GM21447 (cell line): ENCODE data around the gene ARHGAP35.
"Not testable (repeated sequence)": the region's sequence is repeated elsewhere in the genome, so short reads cannot be mapped to it uniquely, and the experiment has no call there.

Source experiments
- ATAC-seq: cut with Tn5 transposase; IDR thresholded peaks from one replicate; pipeline ENCODE4 v1.9.1; 2021; ENCODE audit not compliant: unreplicated experiment

The ARHGAP35 gene

DNA sequence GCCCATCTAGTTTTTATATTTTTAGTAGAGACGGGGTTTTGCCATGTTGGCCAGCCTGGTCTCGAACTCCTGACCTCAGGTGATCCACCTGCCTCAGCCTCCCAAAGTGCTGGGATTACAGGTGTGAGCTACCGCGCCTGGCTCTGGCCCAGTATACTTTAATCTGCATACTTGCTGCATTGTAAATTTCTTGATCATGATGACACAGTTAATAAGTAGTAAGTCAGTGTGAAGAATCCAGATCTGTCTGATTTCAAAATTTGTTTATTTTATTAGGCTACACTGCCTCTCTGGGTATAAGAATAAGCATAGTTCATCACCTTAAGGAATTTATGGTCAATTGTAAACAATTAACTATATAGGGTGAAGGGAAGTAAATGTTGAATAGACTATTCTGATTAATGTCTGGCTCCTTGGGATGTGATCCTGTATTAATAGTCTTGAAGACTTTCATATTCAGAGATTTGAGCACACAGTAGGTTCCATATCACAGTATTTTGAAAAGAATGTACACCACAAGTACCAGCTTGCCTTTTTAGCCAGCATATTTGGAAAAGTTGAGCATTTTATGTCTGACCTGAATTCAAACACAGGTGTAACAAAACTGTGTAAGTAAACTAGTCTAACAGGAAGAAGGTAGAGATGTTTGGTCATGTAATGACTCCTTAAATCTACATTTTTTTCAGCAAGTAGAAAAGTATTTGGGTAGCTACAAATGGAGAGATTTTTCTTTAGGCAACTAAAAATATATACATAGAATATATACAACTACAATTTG, 7.4 kb downstream of the ARHGAP35 start:
- ATAC-seq = no peak

DNA sequence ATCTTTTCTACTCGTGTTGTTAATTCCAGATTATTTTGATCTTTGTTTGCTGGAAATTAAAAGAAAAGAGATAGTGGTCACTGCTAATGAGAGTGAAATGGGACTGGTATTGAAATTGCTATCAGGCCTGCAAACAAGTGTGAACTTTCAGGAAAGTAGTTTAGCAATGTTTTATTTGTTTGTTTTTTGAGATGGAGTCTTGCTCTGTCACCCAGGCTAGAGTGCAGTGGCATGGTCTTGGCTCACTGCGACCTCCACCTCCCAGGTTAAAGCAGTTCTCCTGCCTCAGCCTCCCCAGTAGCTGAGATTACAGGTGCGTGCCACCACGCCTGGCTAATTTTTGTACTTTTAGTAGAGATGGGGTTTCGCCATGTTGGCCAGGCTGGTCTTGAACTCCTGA, 10.4 kb downstream of the ARHGAP35 start:
- ATAC-seq = not testable (repeated sequence)

DNA sequence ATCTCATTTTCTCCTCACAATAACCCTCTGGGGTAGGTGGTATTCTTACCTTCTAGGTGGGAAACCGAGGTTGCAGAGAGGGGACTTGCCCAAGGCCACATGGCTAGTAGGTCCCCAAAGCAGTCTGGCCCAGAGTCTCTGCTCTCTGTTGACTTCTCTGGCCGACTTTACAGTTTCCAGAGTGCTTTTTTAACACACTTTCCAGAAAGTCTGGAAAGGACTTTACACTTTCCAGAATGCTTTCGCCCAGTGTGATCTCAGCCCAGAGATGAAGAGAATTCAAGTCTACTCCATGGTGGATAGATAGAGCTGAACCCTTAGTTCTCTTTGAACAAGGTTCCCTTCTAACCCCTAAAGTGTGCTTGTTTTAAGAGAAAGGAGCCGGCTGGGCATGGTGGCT, 12.2 kb downstream of the ARHGAP35 start:
- ATAC-seq = no peak

DNA sequence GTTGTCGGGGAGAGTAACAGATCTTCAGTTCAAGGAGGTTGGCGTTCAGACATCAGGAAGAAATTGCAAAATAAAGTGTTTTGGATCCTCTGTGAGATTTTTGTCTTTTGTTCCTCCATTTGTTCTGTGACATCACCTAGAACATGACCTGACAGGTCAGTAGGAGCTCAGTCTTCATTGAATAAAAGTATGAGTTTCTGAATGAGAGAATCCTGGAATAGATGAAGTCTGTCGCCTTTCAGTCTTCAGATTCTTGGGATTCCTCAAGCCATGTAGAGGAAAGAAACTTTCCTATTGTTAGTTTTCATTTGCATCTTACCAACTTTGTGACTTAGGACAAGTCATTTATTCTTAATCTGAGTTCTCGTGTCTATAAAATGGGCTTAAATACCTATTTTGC, 14.4 kb downstream of the ARHGAP35 start:
- ATAC-seq = no peak

DNA sequence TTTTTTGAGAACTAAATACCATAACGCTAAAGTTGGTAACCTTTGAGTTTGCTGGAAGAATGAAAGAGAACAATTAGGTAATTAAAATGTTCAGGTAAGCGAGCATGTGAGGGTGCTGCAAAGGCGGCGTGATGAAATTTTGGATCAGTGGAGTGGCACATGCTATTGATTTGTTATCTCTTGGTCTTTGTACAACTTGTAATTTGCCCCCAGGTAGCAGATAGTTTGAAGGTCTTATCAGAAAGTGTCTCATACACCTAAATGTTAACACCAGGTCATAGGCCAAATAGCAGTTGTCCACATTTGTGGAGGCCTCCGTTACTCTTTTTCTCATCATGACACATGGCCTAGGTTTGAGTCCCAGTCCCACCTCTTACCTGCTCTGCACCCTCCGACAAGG, 14.9 kb downstream of the ARHGAP35 start:
- no peak for ATAC-seq

DNA sequence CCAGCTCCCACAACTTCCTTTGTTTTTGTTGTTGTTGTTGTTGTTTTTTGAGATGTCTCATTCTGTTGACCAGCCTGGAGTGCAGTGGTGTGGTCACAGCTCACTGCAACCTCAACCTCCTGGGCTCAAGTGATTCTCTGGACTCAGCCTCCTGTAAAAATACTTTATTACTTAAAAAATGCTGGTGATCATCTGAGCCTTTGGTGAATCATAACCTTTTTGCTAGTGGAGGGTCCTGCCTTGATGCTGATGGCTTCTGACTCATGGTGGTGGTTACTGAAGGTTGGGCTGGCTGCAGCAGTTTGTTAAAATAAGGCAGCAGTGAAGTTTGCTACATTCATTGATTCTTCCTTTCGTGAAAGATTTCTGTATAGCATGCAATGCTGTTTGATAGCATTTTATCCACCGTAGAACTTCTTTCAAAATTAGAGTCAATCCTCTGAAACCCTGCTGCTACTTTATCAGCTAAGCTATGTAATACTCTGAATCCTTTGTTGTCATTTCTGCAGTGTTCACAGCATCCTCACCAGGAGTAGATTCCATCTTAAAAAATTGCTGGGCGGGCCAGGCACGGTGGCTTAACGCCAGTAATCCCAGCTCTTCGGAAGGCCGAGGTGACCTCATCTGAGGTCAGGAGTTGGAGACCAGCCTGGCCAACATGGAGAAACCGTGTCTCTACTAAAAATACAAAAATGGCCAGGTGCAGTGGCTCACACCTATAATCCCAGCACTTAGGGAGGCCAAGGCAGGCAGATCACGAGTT, 18.0 kb downstream of the ARHGAP35 start:
- ATAC-seq = no peak

DNA sequence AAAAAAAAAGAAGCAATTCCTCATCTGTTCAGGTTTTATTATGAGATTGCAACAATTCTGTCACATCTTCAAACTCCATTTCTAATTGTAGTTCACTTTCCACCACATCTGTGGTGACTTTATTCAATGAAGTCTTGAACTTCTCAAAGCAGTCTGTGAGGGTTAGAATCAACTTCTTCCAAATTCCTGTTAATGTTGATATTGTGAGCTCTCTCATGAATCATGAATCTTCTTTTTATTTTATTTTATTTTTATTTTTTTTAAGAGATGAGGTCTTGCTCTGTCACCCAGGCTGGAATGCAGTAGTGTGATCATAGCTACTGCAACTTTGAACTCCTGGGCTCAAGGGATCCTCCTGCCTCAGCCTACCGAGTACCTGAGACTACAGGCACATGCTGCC, 19.6 kb downstream of the ARHGAP35 start:
- no peak for ATAC-seq

DNA sequence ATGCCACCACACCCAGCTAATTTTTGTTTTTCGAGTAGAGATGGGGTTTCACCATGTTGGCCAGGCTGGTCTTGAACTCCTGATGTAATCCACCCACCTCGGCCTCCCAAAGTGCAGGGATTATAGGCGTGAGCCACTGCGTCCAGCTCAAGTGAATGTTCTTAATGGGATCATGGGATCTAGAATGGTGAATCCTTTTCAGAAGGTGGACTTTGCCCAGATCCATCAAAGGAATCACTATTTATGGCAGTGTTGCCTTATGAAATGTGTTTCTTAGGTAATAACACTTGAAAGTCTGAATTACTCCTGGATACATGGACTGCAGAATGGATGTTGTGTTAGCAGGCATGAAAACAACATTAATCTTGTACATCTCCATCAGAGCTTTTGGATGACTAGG, 20.3 kb downstream of the ARHGAP35 start:
- ATAC-seq = no peak

DNA sequence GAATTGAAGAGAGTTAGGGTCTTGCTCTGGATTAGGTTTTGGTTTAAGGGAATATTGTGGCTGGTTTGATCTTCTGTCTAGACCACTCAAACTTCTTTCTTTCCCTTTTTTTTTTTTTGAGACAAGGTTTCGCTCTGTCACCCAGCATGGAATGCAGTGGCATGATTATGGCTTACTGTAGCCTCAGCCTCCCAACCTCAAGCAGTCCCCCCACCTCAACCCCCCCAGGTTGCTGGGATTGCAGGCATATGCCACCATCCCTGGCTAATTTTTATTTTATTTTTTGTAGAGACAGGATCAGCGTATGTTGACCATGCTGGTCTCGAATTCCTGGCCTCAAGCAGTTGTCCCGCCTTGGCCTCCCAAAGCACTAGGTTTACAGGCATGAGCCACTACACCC, 21.2 kb downstream of the ARHGAP35 start:
- ATAC-seq = no peak

DNA sequence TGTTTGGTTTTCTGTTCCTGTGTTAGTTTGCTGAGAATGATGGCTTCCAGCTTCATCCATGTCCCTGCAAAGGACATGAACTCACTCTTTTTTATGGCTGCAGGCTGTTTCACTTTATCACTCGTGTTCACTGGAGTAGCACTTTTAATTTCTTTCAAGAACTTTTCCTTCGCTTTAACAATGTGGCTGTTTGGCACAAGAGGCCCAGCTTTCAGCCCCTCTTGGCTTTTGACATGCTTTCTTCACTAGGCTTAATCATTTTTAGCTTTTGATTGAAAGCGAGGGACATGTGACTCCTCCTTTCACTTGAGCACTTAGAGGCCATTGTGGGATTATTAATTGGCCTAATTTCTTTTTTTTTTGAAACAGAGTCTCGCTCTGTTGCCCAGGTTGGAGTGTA, 22.0 kb downstream of the ARHGAP35 start:
- ATAC-seq = not testable (repeated sequence)

DNA sequence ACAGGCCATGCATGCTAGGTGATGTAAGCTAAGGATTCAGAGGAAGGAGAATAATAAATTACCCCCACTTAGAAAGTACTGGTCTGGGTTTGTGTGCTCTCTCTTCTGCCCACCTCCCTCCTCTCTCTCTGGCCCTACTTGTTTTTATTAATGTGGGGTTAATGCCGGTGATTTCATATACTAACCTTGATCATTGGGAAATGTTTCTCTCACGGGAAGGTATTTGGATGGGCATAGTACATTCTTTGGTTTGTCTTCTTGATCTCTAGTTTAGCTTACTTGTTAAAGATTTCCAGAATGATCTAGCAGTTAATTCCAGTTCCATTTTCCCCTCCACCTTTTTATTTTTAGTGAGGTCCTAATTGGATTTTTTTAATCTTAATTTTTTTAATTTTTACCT, 24.6 kb downstream of the ARHGAP35 start:
- no peak for ATAC-seq

DNA sequence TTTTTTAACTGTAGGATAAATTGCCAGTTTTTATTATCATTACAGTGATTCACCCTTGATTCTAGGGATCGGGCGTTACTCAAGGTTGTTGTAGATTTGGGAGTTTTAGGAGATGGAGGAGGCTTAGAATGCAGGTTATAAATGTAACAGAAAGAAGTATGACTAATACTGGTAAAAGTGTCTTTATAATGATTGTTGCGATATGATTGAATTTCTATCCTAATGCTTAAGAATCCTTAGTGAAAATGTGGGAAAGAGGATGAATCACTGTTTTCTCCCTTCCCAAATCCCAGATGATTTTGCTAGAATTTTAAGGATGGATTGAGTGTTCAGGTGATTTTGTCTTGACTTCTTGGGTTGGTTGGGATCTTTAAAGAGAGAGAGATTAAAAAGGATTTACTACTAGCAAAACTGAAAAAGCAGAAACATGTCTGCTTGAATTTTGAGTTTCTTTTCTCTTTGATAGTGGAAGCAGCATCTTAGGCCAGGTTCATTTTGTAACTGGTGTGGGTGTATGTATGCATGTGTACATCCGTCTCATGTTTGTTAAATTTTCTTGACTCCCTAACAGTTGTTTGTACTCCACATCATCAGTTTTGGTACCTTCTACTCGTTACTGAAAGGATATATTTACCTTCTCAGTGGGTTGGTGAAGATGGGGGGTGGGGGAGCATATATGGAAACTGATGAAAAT, 25.9 kb downstream of the ARHGAP35 start:
- no peak for ATAC-seq

DNA sequence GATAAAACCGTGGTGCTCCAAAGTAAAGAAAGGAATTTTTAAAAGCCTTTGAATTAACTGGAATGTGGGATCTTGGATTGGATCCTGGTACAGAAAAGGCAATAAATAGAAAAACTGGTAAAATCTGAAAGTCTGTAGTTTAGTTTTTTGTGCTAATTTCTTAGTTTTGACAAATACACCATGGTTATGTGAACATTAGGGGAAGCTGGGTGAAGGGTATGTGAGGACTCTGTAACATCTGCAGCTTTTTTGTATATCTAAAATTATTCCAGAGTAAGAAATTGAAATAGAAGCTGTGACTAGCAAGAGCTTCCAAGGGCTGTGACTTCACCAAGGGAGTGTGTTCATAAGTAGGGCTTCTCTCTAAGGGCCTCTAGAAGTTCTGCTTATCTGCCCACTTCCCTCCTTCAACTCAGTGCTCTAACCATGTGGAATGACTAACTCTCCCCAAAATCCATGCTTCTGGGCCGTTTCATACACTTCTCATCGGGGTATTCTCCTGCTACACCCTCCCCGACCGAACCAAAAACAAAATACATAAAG, 26.5 kb downstream of the ARHGAP35 start:
- ATAC-seq = no peak

DNA sequence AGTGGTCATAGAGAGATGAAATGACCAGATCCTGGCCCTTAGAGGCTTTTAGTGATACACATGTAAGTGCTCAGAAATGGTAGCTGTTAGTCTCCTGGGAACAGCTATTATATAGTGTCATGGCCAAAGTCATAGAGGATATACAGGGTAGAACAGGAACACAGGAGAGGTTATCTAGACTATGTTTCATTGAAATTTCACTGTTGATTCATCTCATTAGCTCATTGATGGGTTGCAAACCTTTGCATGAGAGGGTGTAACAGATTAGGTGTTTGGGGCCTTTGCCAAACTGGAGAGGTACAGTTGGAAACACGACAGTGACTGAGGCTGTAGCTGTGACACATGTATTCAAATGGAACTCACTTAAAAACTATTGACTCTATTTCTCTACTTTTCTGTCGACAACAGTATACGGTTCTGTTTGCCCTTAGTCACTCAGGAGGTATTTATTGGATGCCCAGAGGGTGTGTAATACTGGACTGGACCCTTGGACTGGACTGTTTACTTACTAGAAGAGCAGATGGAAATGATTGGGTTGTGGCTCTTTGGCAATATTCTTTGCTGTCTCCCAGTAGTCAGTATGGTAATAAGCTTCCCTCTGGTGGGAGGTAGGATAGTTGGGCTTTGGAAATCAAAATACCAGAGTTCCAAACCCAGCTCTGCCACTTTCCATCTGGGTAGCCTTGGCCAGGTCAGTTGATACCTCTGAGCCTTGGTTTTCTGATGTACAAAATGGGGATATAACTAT, 29.8 kb downstream of the ARHGAP35 start:
- ATAC-seq = no peak

DNA sequence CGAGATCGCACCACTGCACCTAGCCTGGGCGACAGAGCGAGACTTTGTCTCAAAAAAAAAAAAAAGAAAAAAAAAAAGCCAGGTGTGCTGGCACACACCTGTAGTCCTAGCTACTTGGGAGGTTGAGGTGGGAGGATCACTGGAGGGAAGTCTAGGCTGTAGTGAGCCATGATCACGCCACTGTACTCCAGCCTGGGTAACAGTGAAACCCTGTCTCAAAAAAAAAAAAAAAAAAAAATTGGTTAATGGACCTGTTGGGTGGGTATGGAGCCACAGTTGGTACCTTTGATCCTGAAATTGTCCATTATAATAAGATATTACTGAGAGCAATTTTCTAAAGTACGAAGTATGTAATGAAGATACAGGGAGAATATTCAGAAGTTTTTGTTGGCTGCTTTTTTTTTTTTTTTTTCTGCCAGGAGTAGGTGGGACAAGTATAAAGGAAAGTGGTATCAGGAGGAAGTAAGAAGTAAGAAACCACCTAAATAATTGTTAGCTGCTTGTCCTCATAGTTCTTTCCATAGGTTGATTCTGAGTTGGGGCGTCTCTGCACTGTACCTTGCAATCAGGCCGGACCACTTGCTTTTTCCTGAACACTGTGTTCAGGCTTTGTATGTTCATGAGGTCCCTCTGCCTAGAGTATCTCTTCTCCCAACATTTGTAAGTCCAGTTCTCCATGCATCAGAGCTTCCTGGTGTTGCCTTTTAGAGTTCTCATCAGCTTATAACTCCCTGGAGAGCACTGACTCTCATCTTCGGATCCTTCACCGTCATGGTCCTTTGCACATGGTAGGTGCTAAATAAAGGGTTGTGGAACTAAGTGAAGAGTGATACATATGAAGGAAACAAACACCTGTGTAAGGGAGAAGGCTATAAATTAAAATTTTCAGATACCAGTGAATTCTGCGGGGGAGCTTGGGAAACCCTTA, 31.7 kb downstream of the ARHGAP35 start:
- no peak for ATAC-seq

DNA sequence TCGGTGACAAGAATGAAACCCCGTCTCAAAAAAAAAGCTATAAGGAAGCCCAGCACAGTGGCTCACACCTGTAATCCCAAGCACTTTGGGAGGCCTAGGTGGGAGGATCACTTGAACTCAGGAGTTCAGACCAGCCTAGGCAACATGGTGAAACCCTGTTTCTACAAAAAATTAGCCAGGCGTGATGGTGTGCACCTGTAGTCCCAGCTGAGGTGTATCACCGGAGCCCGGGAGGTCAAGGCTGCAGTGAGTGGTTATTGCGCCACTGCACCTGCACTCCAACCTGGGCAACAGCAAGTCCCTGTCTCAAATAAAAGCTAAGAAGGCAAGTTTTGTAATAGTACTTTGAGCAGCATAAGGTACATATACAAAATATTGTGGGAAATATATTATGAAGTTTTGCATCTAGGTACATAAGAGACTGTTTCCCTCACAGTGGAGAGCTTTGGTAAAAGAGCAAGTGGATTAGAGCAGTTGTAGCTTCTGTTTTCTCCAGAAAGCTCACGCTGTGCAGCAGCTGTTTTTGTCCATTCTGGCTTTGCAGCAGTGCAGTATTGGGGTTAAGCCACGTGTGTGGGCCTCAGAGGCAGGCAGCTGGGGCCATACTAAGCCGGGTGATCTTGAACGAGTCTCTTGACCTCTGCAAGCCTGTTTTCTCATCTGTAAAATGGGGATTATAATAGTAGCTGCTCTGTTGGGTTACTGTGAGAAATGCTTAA, 35.4 kb downstream of the ARHGAP35 start:
- ATAC-seq = no peak

DNA sequence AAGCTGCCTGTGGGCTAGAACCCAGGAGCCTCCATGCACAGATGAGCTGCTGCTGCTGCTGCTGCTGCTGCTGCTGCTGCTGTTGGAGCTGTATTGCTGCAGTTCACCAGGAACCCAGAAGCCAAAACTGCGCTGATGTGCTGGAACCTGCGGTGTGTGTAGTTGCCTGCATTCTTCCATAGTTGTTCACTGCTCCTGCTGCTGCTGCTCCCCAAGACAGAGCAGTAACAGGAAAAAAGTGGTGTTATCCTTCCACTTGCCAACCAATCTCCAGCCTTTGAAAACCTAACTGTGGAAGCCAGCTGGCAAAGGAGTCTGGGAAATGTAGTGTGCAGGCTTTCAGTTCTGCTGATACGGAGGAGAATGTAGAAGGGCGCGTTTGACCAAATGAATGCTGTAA, 37.9 kb downstream of the ARHGAP35 start:
- ATAC-seq = no peak

DNA sequence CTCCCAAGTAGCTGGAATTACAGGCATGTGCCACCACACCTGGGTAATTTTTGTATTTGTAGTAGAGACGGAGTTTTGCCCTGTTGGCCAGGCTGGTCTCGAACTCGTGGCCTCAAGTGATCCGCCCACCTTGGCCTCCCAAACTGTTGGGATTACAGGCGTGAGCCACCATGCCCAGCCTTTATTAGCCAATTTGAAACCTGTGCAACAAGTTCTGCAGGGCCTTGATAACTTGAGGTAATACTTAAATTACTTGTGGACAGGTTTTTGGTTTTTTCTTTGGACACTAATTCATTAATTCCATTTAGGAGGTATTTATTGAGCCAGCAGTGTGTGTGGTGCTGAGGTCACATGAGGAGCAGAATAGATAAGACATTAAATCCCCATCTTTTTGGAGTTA, 39.5 kb downstream of the ARHGAP35 start:
- no peak for ATAC-seq

DNA sequence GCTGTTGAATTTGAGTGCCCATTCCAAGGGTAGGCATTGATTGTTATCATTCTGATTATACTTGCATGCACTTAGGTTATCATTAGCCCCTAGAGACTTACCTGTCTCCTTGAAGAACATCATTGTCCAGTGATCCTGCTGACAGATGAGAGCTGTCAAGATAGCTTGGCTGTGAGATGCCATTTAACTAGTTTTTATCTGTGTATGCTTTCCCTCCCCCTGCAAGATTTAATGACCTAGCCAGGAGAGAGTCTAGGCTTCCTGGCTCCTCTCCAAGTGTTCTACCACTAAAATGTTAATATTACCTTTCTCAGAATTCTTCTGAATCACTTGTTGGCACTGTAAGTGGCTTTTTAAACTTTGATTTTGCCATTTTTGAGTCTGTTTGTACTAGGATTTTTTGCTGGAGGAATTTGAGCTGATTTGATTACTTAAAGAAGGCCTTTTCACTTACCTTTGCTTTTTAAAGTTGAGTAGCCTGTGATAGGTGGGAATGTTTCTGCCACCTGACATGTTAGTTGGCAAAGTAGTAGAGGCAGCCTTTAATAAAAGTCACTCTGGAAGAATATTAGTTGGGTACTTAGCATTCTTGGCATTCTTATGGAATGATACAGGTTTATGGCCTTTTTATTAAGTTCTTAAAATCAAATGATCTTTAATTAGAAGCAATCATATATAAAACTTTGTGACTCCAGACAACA, 41.1 kb downstream of the ARHGAP35 start:
- no peak for ATAC-seq
